Spinal cord (tissue), 10 donors: ENCODE results near the gene SMC6. TPM values are rescaled to one million over a fixed set of nuclear protein-coding genes. Genes with fewer than 3 reads are reported as not detected.

Experiments
- DNase-seq, 6 donors: peaks; one replicate each; pipeline versions ENCODE4 v3.0.0 to v3.0.0-alpha.2; 2013 to 2015; ENCODE audit warnings: low spot score in 6 of 6, low read depth in 4 of 6
- H3K27ac ChIP-seq: one replicate; pipeline ENCODE4 v1.5.1; 2013; ENCODE audit warnings: low read depth, low read length, control low read depth
- H3K27me3 ChIP-seq: one replicate; pipeline ENCODE4 v1.6.1; 2013; ENCODE audit warnings: low read length; ENCODE audit not compliant: control insufficient read depth, insufficient read depth
- H3K36me3 ChIP-seq: one replicate; pipeline ENCODE4 v1.6.1; 2013; ENCODE audit warnings: low read length; ENCODE audit not compliant: control insufficient read depth, insufficient read depth
- H3K4me1 ChIP-seq: one replicate; pipeline ENCODE4 v1.6.1; 2013; ENCODE audit warnings: low read length; ENCODE audit not compliant: control insufficient read depth, insufficient read depth
- H3K4me3 ChIP-seq: one replicate; pipeline ENCODE4 v1.5.1; 2013; ENCODE audit warnings: low read depth, low read length, control low read depth
- H3K9me3 ChIP-seq: one replicate; pipeline ENCODE4 v1.6.1; 2013; ENCODE audit warnings: low read length; ENCODE audit not compliant: control insufficient read depth, insufficient read depth
- WGBS: methylation state at CpG from one replicate; pipeline ENCODE4 v1.1.5; 2013; ENCODE audit warnings: missing lambda C conversion rate; ENCODE audit not compliant: insufficient coverage; 5-methylcytosine and 5-hydroxymethylcytosine counted together
- polyA plus RNA-seq, 2 donors: library from polyadenylated mRNA; unstranded; fragments of 120-200 nt; gene quantifications; one replicate each; pipeline ENCODE4 v1.2.1, GENCODE V29; 2013; ENCODE audit not compliant: insufficient read length in 2 of 2
- total RNA-seq, 2 donors: library from RNA; depleted of rRNA in 1 of 2; stranded (reverse); fragments of 120-200 nt in 1 of 2; fragments of >200 nt in 1 of 2; gene quantifications; one replicate each; pipeline versions ENCODE4 v1.2.3 to v1.2.4, GENCODE V29; 2013 to 2014
- donor health status: healthy.

SMC6 gene
- total and polyA plus RNA-seq, 4 donors: 21.9 to 31.5 (median 28.7) TPM

GRCh38 chr2:17615728-17616351, 137.8 kb downstream of the SMC6 start:
- no peaks in the 10 kb centered on the region for H3K27me3 ChIP-seq
- WGBS: no CpG with 5 or more reads among the region's 1 CpG
- H3K9me3 ChIP-seq: no peaks in the 10 kb centered on the region
- H3K4me1 ChIP-seq: peaks cover 3% of the 10 kb centered on the region
- H3K36me3 ChIP-seq: no peaks in the 10 kb centered on the region
- H3K27ac ChIP-seq: no peak overlapping the region
- H3K4me3 ChIP-seq: no peak overlapping the region
- DNase-seq: no peak

DNA sequence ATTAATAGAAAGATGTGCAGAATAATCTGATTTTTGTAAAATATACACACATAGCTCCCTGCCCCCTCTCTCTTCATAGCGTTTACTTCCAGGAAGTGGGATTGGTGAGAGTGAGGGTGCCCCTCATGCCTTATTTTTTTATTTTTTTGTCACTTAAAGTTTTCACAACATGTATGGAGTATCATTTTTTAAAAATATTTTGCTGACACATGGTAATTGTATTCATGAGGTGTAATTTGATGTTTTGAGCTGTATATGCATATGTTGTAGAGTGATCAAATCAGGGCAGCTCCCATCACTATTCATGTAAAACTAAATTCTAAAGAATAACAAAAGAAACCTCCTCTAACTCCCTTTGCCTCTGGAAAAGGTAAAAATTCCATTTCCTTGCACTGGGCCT, 138.5 kb downstream of the SMC6 start:
- WGBS: no CpG with 5 or more reads among the region's 1 CpG
- H3K27me3 ChIP-seq: no peaks in the 10 kb centered on the region
- H3K4me3 ChIP-seq: no peak overlapping the region
- DNase-seq: no peak
- no peak overlapping the region for H3K27ac ChIP-seq
- H3K9me3 ChIP-seq: no peaks in the 10 kb centered on the region
- no peaks in the 10 kb centered on the region for H3K4me1 ChIP-seq
- no peaks in the 10 kb centered on the region for H3K36me3 ChIP-seq

GRCh38 chr2:17614174-17614930, 139.3 kb downstream of the SMC6 start:
- Histone ChIP-seq H3K27me3 (no peaks in the 10 kb centered on the region), H3K36me3 (no peaks in the 10 kb centered on the region), H3K4me1 (no peaks in the 10 kb centered on the region), H3K9me3 (no peaks in the 10 kb centered on the region), H3K4me3 (no peak overlapping the region), H3K27ac (no peak overlapping the region)
- WGBS: 76% methylated on average over 4 of the region's 4 CpGs
- DNase-seq: peak in 2 of 6 donors; percentile 86 to 89

Other genes with a start within 250 kb of the SMC6 start
- under 1 TPM; 0.22 to 0.69 TPM for gene RAD51AP2, start 235.4 kb downstream of the SMC6 start, total RNA-seq
- 1 to 10 TPM in 1 of 2 donors, under 1 TPM in 1; 0.74 to 1.1 TPM for gene RAD51AP2, start 235.4 kb downstream of the SMC6 start, polyA plus RNA-seq
- gene VSNL1, start 213.1 kb downstream of the SMC6 start, total RNA-seq: 100 to 1,000 TPM in 1 of 2 donors, 10 to 100 TPM in 1; 58.6 to 215 TPM
- gene VSNL1, start 213.1 kb downstream of the SMC6 start, polyA plus RNA-seq: 100 to 1,000 TPM; 355 to 423 TPM
- 10 to 100 TPM in 1 of 2 donors, 1 to 10 TPM in 1; 8.4 to 15.6 TPM for gene GEN1, start 328 bp upstream of the SMC6 start, total RNA-seq
- 10 to 100 TPM in 1 of 2 donors, 1 to 10 TPM in 1; 9.5 to 10.8 TPM for gene GEN1, start 328 bp upstream of the SMC6 start, polyA plus RNA-seq
- gene MSGN1, start 62.6 kb upstream of the SMC6 start, total RNA-seq: not detected
- not detected for gene MSGN1, start 62.6 kb upstream of the SMC6 start, polyA plus RNA-seq
- 10 to 100 TPM; 11.6 to 22.8 TPM for gene KCNS3, start 124.9 kb upstream of the SMC6 start, total RNA-seq
- 10 to 100 TPM; 20.2 to 28.5 TPM for gene KCNS3, start 124.9 kb upstream of the SMC6 start, polyA plus RNA-seq